ENCODE results near the gene ADGRG4. TPM values are rescaled to one million over a fixed set of nuclear protein-coding genes. Genes with fewer than 3 reads are reported as not detected.

Gene ADGRG4
- total and polyA plus RNA-seq, 11 donors, result 0.04 to 0.07 TPM; not detected in 9

DNA sequence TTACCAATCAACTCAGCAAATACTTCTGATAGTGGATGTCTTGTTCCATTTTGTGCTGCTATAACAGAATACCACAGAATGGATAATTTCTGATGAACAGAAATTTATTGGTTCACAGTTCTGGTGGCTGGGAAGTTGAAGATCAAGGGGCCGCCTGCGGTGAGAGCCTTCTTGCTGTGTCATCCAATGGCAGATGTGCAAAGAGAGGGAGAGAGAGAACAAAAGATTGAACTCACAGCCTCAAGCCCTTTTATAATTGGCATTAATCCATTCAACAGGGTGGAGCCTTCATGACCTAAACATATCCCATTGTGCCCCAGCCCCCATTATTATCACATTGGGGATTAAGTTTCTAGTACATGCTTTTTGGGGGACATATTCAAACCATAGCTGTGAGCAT, 86.1 kb downstream of the ADGRG4 start:
- TF ChIP-seq, protein P1, sequence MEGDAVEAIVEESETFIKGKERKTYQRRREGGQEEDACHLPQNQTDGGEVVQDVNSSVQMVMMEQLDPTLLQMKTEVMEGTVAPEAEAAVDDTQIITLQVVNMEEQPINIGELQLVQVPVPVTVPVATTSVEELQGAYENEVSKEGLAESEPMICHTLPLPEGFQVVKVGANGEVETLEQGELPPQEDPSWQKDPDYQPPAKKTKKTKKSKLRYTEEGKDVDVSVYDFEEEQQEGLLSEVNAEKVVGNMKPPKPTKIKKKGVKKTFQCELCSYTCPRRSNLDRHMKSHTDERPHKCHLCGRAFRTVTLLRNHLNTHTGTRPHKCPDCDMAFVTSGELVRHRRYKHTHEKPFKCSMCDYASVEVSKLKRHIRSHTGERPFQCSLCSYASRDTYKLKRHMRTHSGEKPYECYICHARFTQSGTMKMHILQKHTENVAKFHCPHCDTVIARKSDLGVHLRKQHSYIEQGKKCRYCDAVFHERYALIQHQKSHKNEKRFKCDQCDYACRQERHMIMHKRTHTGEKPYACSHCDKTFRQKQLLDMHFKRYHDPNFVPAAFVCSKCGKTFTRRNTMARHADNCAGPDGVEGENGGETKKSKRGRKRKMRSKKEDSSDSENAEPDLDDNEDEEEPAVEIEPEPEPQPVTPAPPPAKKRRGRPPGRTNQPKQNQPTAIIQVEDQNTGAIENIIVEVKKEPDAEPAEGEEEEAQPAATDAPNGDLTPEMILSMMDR (IDR thresholded peaks at IDR 0.05), result no peak
- TF ChIP-seq POLR2A (IDR thresholded peaks at IDR 0.05), result no peak
- peaks cover 0 to 8% (median 0%) of the 10 kb centered on the region in 9 donors for H3K27me3 ChIP-seq
- no peak overlapping the region for H3K4me3 ChIP-seq
- H3K27ac ChIP-seq, result no peak overlapping the region
- no peaks in the 10 kb centered on the region for H3K4me1 ChIP-seq
- 74 to 92% (median 90%) methylated on average over 2 of the region's 2 CpGs for WGBS, 4 donors
- DNase-seq (no peak), ATAC-seq (no peak)
- H3K36me3 ChIP-seq, result no peaks in the 10 kb centered on the region
- intact Hi-C loops (cut with DNase I), result no loop called here
- H3K9me3 ChIP-seq, result no peaks in the 10 kb centered on the region

DNA sequence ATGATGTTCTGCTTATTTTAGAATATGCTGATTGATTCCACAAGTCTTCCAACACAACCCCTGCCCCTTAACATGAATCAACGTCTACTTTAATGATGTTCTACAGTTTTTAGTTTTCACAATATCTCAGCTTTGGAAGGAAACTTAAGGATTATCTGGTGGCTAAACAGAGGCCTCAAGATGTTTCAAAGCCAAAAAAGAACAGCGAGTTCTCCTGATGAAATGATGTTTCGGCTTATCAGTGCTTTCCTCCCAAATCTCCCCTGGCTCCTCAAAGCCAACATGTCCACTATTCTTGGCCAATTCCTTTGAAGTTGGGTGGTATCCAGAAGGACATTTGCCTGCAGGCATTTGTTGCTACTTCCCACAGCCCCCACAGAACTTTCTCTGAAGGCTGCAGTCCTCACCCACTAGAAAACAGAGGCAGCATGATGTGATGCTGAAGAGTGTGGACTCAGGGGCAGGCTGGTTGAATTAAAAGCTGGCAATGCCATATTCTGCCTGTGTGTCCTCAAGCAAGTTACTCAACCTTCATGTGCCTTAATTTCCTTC, 87.3 kb downstream of the ADGRG4 start:
- 52 to 82% (median 67%) methylated on average over 3 of the region's 3 CpGs for WGBS, 4 donors
- TF ChIP-seq, protein P1 (IDR thresholded peaks at IDR 0.05), result no peak
- TF ChIP-seq POLR2A (IDR thresholded peaks at IDR 0.05), result no peak
- Histone ChIP-seq H3K4me3 (no peak overlapping the region), H3K27me3 (peaks cover 0 to 8% (median 0%) of the 10 kb centered on the region in 9 donors), H3K36me3 (no peaks in the 10 kb centered on the region), H3K27ac (no peak overlapping the region), H3K9me3 (no peaks in the 10 kb centered on the region), H3K4me1 (no peaks in the 10 kb centered on the region)
- no peak for DNase-seq
- ATAC-seq, result no peak
- intact Hi-C loops (cut with DNase I), result no loop called here

DNA sequence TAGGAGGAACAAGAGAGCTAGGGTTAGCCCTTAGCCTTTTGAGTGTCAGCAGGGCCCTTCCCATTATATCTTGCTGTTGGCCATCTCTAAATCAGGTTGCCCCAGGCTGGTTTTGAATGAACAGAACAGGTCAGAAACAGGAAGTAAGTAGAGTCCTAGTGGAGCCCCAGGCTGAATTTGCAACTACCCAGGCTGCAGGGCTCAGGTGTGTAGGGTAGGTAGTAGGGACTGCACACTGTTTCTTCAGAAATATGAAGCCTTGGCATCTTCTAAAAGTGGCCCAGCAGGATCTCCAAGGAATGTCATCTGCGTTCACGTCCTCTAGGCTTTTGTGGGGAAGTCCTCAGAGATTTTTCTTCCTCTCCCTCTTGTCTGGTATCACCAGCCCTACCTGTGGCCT, 90.2 kb downstream of the ADGRG4 start:
- no peak overlapping the region for H3K27ac ChIP-seq
- peaks cover 0 to 13% (median 0%) of the 10 kb centered on the region in 9 donors for H3K27me3 ChIP-seq
- no peak overlapping the region for H3K4me3 ChIP-seq
- no peak for TF ChIP-seq POLR2A (IDR thresholded peaks at IDR 0.05)
- TF ChIP-seq, protein P1 (IDR thresholded peaks at IDR 0.05), result no peak
- H3K9me3 ChIP-seq, result no peaks in the 10 kb centered on the region
- H3K4me1 ChIP-seq, result no peaks in the 10 kb centered on the region
- intact Hi-C loops (cut with DNase I), result no loop called here
- ATAC-seq (no peak), DNase-seq (no peak)
- no peaks in the 10 kb centered on the region for H3K36me3 ChIP-seq
- 74 to 89% (median 81%) methylated on average over 2 of the region's 2 CpGs for WGBS, 4 donors

GRCh38 chrX:136395271-136395670, 94.5 kb downstream of the ADGRG4 start:
- intact Hi-C loops (cut with DNase I), result no loop called here
- TF ChIP-seq, protein P1 (IDR thresholded peaks at IDR 0.05), result no peak
- no peak for TF ChIP-seq POLR2A (IDR thresholded peaks at IDR 0.05)

More at GRCh38 chrX:136395271-136395670, 94.5 kb downstream of the ADGRG4 start:
- H3K36me3 ChIP-seq, result no peaks in the 10 kb centered on the region
- peaks cover 0 to 8% (median 0%) of the 10 kb centered on the region in 9 donors for H3K27me3 ChIP-seq
- no peaks in the 10 kb centered on the region for H3K9me3 ChIP-seq
- no peak overlapping the region for H3K4me3 ChIP-seq
- 47 to 73% (median 54%) methylated on average over 3 of the region's 3 CpGs for WGBS, 4 donors
- no peak for DNase-seq
- ATAC-seq, result no peak
- H3K4me1 ChIP-seq, result no peaks in the 10 kb centered on the region
- H3K27ac ChIP-seq, result no peak overlapping the region

Data from heart left ventricle (tissue), 16 donors.